HepG2 (cell line): Measurements from ENCODE around the gene WDR93. TPM values are rescaled to one million over a fixed set of nuclear protein-coding genes. Genes with fewer than 3 reads are reported as not detected.
A peak's percentile ranks its signal among the peaks of the same experiment; 100 is the strongest.

Experiments used
- ELF3 ChIP-seq: IDR thresholded peaks from 2 replicates; pipeline ENCODE4 v1.6.1; 2016; ENCODE audit warnings: missing genetic modification reagents, missing compliant biosample characterization
- FOSL1 ChIP-seq: sonication (generic); formaldehyde crosslinking; IDR thresholded peaks from 2 replicates; pipeline ENCODE4 v1.9.0; 2021; ENCODE audit warnings: missing genetic modification reagents, borderline replicate concordance
- GATAD2A ChIP-seq: IDR thresholded peaks from 2 replicates; pipeline ENCODE4 v1.6.1; 2016
- HDAC1 ChIP-seq: sonication (generic); formaldehyde crosslinking; IDR thresholded peaks from 2 replicates; pipeline ENCODE4 v1.5.1; 2020; ENCODE audit warnings: mild to moderate bottlenecking, missing genetic modification reagents
- HDAC2 ChIP-seq: sonication (generic); formaldehyde crosslinking; IDR thresholded peaks from 2 replicates; pipeline ENCODE4 v1.4.0; 2020; ENCODE audit warnings: missing genetic modification reagents
- KDM4B ChIP-seq: sonication (generic); formaldehyde crosslinking; IDR thresholded peaks from 2 replicates; pipeline ENCODE4 v1.4.0; 2020; ENCODE audit warnings: missing genetic modification reagents
- RARG ChIP-seq: sonication (generic); formaldehyde crosslinking; IDR thresholded peaks from 2 replicates; pipeline ENCODE4 v1.4.0; 2020; ENCODE audit warnings: low read depth, mild to moderate bottlenecking, missing genetic modification reagents
- SP5 ChIP-seq: IDR thresholded peaks from 2 replicates; pipeline ENCODE4 v1.6.1; 2016; ENCODE audit warnings: low read depth, borderline replicate concordance
- STAT6 ChIP-seq: sonication (generic); formaldehyde crosslinking; IDR thresholded peaks from 2 replicates; pipeline ENCODE4 v1.4.0; 2020; ENCODE audit warnings: missing genetic modification reagents, mild to moderate bottlenecking, borderline replicate concordance
- SUZ12 ChIP-seq: fragments of 150-350 bp; IDR thresholded peaks from 2 replicates; pipeline ENCODE4 v1.6.1; 2014; ENCODE audit warnings: low read depth, low read length
- ZFP37 ChIP-seq: sonication (generic); formaldehyde crosslinking; IDR thresholded peaks from 2 replicates; pipeline ENCODE4 v1.4.0; 2020; ENCODE audit warnings: missing genetic modification reagents, borderline replicate concordance
- ZHX1 ChIP-seq: sonication (generic); formaldehyde crosslinking; IDR thresholded peaks from 2 replicates; pipeline ENCODE4 v1.8.1; 2022; ENCODE audit warnings: low read depth, mild to moderate bottlenecking, missing genetic modification reagents
- ZKSCAN1 ChIP-seq: fragments of 150-350 bp; IDR thresholded peaks from 2 replicates; pipeline ENCODE4 v1.6.1; 2014; ENCODE audit warnings: low read length
- ZNF205 ChIP-seq: IDR thresholded peaks from 2 replicates; pipeline ENCODE4 v1.6.1; 2018; ENCODE audit warnings: missing biosample characterization, missing genetic modification reagents
- ZNF235 ChIP-seq: sonication (generic); formaldehyde crosslinking; IDR thresholded peaks from 2 replicates; pipeline ENCODE4 v1.8.1; 2023; ENCODE audit warnings: mild to moderate bottlenecking, missing genetic modification reagents, borderline replicate concordance
- ZNF460 ChIP-seq: sonication (generic); formaldehyde crosslinking; IDR thresholded peaks from 2 replicates; pipeline ENCODE4 v1.5.1; 2020; ENCODE audit warnings: missing genetic modification reagents, mild to moderate bottlenecking, borderline replicate concordance
- ZNF564 ChIP-seq: sonication (generic); formaldehyde crosslinking; IDR thresholded peaks from 2 replicates; pipeline ENCODE4 v1.8.1; 2023; ENCODE audit warnings: mild to moderate bottlenecking, missing genetic modification reagents
- ZNF777 ChIP-seq: sonication (generic); formaldehyde crosslinking; IDR thresholded peaks from 2 replicates; pipeline ENCODE4 v1.4.0; 2020; ENCODE audit warnings: missing genetic modification reagents
- polyA plus RNA-seq, 8 experiments: library from polyadenylated mRNA; depleted of rRNA in 3 of 8; stranded (reverse) in 7 of 8; unstranded in 1 of 8; fragments of >200 nt; fragmentation: Illumina TruSeq in 4 of 8; extraction: Trizol in 4 of 8; gene quantifications; 2 replicates each; pipeline versions ENCODE4 v1.2.1 to v1.2.3, GENCODE V29; 2011 to 2016; ENCODE audit warnings: low read depth in 4 of 8, missing spikeins in 1 of 8, mixed read lengths in 1 of 8; ENCODE audit not compliant: insufficient read depth in 1 of 8
- total RNA-seq, 5 experiments: library from RNA; depleted of rRNA; stranded (reverse); fragments of >200 nt; fragmentation: Illumina TruSeq; extraction: Trizol; gene quantifications; 2 replicates each; pipeline ENCODE4 v1.2.3, GENCODE V29; 2016; ENCODE audit warnings: low read depth in 1 of 5
- TF ChIP-seq, protein P1 (sequence below): sonication (generic); formaldehyde crosslinking; IDR thresholded peaks from 2 replicates; pipeline ENCODE4 v1.8.1; 2023; ENCODE audit warnings: mild to moderate bottlenecking, missing genetic modification reagents
- TF ChIP-seq, protein P2 (sequence below): sonication (generic); formaldehyde crosslinking; IDR thresholded peaks from 2 replicates; pipeline ENCODE4 v1.4.0; 2020; ENCODE audit warnings: mild to moderate bottlenecking, missing genetic modification reagents
- TF ChIP-seq, protein P3 (sequence below): IDR thresholded peaks from 2 replicates; pipeline ENCODE4 v1.6.1; 2016; ENCODE audit warnings: mild to moderate bottlenecking, missing biosample characterization, missing genetic modification reagents

WDR93 gene
- total and polyA plus RNA-seq, 2 of the 13 experiments (the other 11 are each of a cell fraction or from before 2014, with no cell fraction given) = 0.07 TPM; not detected in 1

DNA sequence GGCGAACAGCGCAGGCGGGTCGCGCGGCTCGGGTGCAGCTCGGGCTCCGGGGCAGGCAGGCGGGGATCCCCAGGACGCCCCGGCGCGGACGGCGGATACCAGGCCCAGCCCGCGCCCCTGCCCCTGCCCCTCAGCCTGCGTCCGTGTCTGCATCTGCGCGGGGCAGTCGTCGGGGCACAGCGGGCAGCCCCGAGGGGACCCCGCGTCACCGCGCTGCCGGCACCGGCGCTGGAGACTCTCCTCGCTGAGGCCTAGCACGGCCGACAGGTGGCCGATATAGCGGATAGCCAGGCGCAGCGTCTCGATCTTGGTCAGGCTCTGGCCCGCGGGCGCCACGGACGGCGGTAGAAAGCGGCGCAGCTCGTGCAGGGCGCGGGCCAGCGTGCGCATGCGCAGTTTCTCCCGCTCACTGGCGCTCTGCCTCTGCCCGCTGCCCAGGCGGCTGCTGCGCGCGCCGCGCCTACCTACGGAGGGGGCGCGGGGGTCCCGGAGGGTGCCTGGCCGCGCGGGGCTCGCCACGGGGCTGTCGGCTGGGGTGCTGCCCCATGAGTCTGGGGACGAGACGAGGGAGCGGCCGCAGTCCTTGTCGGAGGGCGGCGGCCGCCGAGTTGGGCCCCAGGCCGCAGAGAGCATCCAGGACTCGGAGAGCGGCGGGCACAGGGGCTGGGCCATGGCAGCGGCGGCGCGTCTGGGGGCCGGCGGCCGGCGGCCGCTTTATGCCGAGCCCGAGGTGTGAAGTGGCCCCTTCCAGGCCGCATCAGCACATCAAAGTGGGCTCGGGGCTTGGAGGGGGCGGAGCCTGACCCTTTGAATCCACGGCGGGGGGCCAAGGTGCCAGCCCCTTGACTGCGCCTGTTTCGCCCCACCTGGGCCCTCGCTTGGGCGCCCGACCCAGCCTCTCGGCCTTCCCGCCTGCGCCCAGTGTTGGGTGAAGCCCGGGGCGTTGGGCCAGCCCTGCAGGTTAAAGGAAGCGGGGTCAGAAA, 60.2 kb downstream of the WDR93 start, which contains the start of gene MESP1 (continued):
- peak; percentile 51; the same call in 1 of the 2 replicates for TF ChIP-seq ZHX1 (CRISPR knock-in tag)
- peak; percentile 32; the same call in 1 of the 2 replicates for TF ChIP-seq GATAD2A (CRISPR knock-in tag)
- no peak for TF ChIP-seq ZNF460 (CRISPR knock-in tag)
- TF ChIP-seq KDM4B (CRISPR knock-in tag) = no peak
- TF ChIP-seq, protein P1, sequence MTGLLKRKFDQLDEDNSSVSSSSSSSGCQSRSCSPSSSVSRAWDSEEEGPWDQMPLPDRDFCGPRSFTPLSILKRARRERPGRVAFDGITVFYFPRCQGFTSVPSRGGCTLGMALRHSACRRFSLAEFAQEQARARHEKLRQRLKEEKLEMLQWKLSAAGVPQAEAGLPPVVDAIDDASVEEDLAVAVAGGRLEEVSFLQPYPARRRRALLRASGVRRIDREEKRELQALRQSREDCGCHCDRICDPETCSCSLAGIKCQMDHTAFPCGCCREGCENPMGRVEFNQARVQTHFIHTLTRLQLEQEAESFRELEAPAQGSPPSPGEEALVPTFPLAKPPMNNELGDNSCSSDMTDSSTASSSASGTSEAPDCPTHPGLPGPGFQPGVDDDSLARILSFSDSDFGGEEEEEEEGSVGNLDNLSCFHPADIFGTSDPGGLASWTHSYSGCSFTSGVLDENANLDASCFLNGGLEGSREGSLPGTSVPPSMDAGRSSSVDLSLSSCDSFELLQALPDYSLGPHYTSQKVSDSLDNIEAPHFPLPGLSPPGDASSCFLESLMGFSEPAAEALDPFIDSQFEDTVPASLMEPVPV = no peak
- TF ChIP-seq ELF3 = 0 out of 2 replicates have a peak, but pooled peaks have one; percentile 30
- TF ChIP-seq SUZ12 = no peak
- TF ChIP-seq ZNF235 (CRISPR knock-in tag) = no peak
- TF ChIP-seq ZKSCAN1 = no peak
- peak; percentile 71; the same call in 1 of the 2 replicates for TF ChIP-seq HDAC2
- TF ChIP-seq, protein P2, sequence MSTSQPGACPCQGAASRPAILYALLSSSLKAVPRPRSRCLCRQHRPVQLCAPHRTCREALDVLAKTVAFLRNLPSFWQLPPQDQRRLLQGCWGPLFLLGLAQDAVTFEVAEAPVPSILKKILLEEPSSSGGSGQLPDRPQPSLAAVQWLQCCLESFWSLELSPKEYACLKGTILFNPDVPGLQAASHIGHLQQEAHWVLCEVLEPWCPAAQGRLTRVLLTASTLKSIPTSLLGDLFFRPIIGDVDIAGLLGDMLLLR (CRISPR knock-in tag) = peak; percentile 72; the same call in 1 of the 2 replicates
- 0 out of 2 replicates have a peak, but pooled peaks have one; percentile 30 for TF ChIP-seq ZNF205
- peak; percentile 38; the same call in 1 of the 2 replicates for TF ChIP-seq HDAC1 (CRISPR knock-in tag)
- peak; percentile 75; the same call in 1 of the 2 replicates for TF ChIP-seq ZFP37 (CRISPR knock-in tag)
- TF ChIP-seq RARG = no peak
- TF ChIP-seq ZNF564 (CRISPR knock-in tag) = 0 out of 2 replicates have a peak, but pooled peaks have one; percentile 69
- TF ChIP-seq SP5 (CRISPR knock-in tag) = no peak
- peak; percentile 95 for TF ChIP-seq ZNF777
- TF ChIP-seq, protein P3, sequence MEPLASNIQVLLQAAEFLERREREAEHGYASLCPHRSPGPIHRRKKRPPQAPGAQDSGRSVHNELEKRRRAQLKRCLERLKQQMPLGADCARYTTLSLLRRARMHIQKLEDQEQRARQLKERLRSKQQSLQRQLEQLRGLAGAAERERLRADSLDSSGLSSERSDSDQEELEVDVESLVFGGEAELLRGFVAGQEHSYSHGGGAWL = peak; percentile 69; the same call in 1 of the 2 replicates
- no peak for TF ChIP-seq FOSL1 (CRISPR knock-in tag)
- no peak for TF ChIP-seq STAT6 (CRISPR knock-in tag)
